Adipocyte (in vitro differentiated cells): ENCODE measurements around the gene ZNF500.
"Not testable (repeated sequence)": the region's sequence is repeated elsewhere in the genome, so short reads cannot be mapped to it uniquely, and the experiment has no call there.

ENCODE experiments used
- DNase-seq: peaks from one replicate; pipeline ENCODE4 v3.0.0-alpha.2; 2015; ENCODE audit warnings: low read depth
- H3K27me3 ChIP-seq: replicated peaks from 2 replicates; pipeline ENCODE4 v1.7.0; 2013; ENCODE audit warnings: mild to moderate bottlenecking, low read length, moderate library complexity; ENCODE audit not compliant: control insufficient read depth, insufficient read depth
- H3K36me3 ChIP-seq: 2 replicates; pipeline ENCODE4 v1.7.0; 2013; ENCODE audit warnings: low read length, mild to moderate bottlenecking, moderate library complexity; ENCODE audit not compliant: control insufficient read depth, insufficient read depth, severe bottlenecking
- H3K4me1 ChIP-seq: 2 replicates; pipeline ENCODE4 v1.7.0; 2013; ENCODE audit warnings: mild to moderate bottlenecking, low read length, moderate library complexity; ENCODE audit not compliant: control insufficient read depth, insufficient read depth
- H3K4me3 ChIP-seq: 2 replicates; pipeline ENCODE4 v1.7.0; 2013; ENCODE audit warnings: mild to moderate bottlenecking, low read length, moderate library complexity
- H3K9ac ChIP-seq: 2 replicates; pipeline ENCODE4 v1.7.0; 2013; ENCODE audit warnings: mild to moderate bottlenecking, low read length, moderate library complexity
- H3K9me3 ChIP-seq: 2 replicates; pipeline ENCODE4 v1.7.0; 2013; ENCODE audit warnings: mild to moderate bottlenecking, low read length, moderate library complexity; ENCODE audit not compliant: control insufficient read depth

Gene ZNF500

DNA sequence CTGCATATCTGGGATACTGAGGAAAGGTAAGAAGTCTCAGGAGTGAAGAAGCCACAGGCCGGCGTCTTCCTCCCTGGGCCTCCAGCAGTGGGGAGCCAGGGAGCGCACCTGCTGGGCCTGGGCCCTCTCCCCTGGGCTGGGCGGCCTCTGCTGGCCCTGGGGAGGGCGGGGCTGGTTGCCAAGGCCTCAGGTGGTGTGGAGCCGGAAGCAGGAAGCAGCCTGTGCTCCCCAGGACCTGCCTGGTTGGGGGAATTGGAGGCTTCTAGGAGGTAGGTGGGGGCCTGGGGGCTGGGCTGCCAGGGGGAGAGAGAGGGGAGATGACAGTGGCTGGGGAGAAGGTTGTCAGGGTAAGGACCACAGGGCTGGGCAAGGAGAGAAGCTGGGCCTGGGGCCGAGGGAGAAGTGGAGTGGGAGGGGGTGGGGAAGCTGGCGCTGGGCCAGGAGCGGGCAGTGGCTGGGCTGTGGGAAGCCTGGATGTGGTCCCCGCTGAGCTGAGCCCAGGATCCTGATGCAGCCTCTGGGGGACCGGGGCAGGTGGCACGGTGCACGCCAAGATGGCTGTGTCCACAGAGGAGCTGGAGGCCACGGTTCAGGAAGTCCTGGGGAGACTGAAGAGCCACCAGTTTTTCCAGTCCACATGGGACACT lies 28.3 kb upstream of the ZNF500 start, which contains the start of gene SMIM22:
Gene SMIM22 (plus strand): TSS at position 189 of the 647 bp plus-strand sequence. CDS start 366 bp downstream, at position 555.
- no peaks in the 10 kb centered on the region for H3K36me3 ChIP-seq
- DNase-seq = no peak
- H3K9ac ChIP-seq = no peak within 1 kb of the TSS
- H3K4me1 ChIP-seq = no peaks in the 10 kb centered on the region
- no peaks in the 10 kb centered on the region for H3K9me3 ChIP-seq
- peaks cover 9% of the 10 kb centered on the region for H3K27me3 ChIP-seq
- H3K4me3 ChIP-seq = no peak within 1 kb of the TSS

- Histone ChIP-seq H3K4me1 (no peaks in the 10 kb centered on the region), H3K9ac (no peak overlapping the region), H3K36me3 (no peaks in the 10 kb centered on the region), H3K4me3 (no peak overlapping the region), H3K27me3 (peaks cover 22% of the 10 kb centered on the region), H3K9me3 (no peaks in the 10 kb centered on the region)
- DNase-seq = no peak
Measured at GRCh38 chr16:4792951-4793513, 26.1 kb upstream of the ZNF500 start.

DNA sequence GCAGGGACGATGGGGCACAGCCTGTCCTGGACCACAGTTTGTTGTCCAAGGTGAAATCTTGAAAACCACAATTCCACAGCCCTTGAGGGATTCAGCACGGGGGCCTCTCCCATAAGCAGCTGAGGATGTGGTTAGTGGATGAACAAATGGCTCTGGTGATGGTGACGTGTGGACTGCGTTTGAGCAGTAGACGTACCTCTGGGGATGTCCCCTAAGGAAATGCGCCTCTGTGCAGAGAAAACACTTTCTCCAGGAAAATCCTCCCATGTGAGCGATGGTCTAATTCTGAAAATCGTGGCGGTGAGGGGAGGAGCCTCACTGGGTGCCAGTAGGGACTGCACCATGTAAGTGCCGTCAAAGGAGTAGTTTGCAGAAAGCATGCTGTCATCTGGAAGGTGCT lies 23.9 kb upstream of the ZNF500 start:
- no peaks in the 10 kb centered on the region for H3K36me3 ChIP-seq
- H3K9me3 ChIP-seq = no peaks in the 10 kb centered on the region
- H3K4me1 ChIP-seq = no peaks in the 10 kb centered on the region
- no peak overlapping the region for H3K9ac ChIP-seq
- H3K27me3 ChIP-seq = peaks cover 22% of the 10 kb centered on the region
- no peak overlapping the region for H3K4me3 ChIP-seq
- DNase-seq = no peak

DNA sequence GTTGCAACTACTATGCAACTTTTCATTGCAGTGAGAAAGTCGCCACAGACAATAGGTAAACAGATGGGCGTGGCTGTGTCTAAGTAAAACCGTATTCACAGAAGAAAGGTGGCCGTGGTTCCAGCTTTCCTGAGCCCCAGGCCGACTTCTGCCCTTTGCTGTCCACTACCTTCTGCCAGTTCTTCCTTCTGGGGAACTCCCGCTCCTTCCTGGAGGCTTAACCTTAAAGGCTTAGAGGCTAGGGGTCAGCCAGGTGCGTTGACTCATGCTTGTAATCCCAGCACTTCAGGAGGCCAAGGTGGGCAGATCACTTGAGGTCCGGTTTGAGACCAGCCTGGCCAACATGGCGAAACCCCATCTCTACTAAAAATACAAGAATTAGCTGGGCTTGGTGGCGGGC lies 23.3 kb upstream of the ZNF500 start:
- DNase-seq = no peak
- no peaks in the 10 kb centered on the region for H3K36me3 ChIP-seq
- H3K4me3 ChIP-seq = no peak overlapping the region
- no peaks in the 10 kb centered on the region for H3K9me3 ChIP-seq
- no peak overlapping the region for H3K9ac ChIP-seq
- peaks cover 22% of the 10 kb centered on the region for H3K27me3 ChIP-seq
- no peaks in the 10 kb centered on the region for H3K4me1 ChIP-seq

DNA sequence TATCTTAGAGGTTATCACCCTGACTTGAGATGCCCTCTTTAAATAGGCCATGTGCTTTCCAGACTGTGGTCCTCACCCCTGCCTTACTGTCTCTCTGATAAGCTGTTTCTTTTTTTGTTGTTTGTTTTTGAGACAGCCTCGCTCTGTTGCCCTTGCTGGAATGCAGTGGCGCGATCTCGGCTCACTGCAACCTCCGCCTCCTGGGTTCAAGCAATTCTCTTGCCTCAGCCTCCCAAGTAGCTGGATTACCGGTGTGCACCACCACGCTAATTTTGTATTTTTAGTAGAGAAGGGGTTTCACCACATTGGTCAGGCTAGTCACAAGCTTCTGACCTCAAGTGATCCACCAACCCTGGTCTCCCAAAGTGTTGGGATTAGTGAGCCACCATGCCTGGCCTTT lies 21.9 kb upstream of the ZNF500 start:
- no peaks in the 10 kb centered on the region for H3K36me3 ChIP-seq
- no peak for DNase-seq

DNA sequence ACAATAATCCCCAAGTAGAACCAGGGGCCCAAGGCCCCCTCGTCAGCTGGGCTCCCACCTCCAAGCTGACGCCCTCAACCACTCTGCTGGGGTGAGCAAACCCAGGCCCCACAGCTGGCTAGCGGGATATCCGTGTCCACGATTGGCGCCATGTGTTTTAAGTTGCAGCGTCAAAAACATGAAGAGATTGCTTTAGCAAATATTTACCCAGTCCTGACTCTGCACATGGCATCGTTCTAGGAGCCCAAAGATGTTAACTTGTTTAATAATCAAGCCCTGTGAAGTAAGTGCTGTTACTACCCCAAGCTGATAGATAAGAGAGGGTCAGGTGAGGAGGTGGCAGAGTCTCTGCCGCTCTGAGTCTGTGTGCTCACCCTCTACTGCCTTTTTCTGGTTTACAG lies 21.5 kb upstream of the ZNF500 start:
- peaks cover 22% of the 10 kb centered on the region for H3K27me3 ChIP-seq
- DNase-seq = no peak
- H3K4me3 ChIP-seq = no peak overlapping the region
- H3K9me3 ChIP-seq = no peaks in the 10 kb centered on the region
- H3K4me1 ChIP-seq = no peaks in the 10 kb centered on the region
- no peak overlapping the region for H3K9ac ChIP-seq
- no peaks in the 10 kb centered on the region for H3K36me3 ChIP-seq

More for the DNA sequence above, 21.9 kb upstream of the ZNF500 start:
- Histone ChIP-seq H3K27me3 (peaks cover 22% of the 10 kb centered on the region), H3K9me3 (no peaks in the 10 kb centered on the region), H3K9ac (no peak overlapping the region), H3K4me3 (no peak overlapping the region), H3K4me1 (no peaks in the 10 kb centered on the region)

DNA sequence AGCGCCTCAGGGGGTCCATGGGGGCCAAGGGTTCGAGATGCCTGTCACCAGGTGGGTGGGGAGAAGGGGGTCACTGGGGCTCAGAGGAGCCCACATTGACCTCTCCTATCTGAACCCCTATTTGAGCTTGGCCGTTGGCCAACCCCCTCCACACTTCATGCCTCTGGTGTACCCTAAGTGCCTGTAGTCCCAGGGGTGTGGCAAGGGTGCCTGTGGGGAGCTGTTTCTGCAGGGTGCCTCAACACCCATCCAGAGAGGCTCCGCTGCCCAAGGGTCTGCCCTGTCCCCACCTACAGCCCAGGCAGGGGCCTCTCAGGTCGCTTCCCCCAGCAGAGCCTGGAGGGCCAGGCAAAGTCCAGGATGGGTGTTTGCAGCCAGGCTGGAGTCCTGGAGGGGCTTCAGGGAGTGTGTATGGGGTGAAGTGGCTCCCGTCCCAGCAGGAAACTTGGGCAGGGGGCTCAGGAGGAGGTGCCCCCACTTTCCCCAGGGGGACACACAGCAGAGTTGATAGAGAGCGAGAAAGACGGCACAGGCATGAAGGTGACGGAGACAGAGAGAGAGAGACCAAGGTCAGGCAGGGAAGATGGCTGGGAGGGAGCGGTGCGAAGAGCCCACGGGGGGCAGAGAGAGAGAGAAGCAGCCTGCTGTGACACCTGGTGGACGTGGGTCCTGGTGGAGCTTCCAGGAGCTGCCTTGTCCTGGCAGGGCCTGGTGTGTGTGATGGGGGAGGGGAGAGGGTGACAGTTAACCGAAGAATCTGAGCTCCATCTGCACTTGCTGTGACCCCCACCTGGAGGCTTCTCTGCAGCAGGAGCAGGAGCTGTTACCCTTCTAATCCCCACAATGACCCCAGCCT lies 20.9 kb upstream of the ZNF500 start, which contains the start of gene SEPTIN12:
Gene SEPTIN12 (minus strand): TSS at position 719 of the 856 bp plus-strand sequence. CDS start 700 bp downstream, at position 19.
- Histone ChIP-seq H3K4me1 (no peaks in the 10 kb centered on the region), H3K9ac (no peak within 1 kb of the TSS), H3K9me3 (no peaks in the 10 kb centered on the region), H3K4me3 (no peak within 1 kb of the TSS), H3K36me3 (no peaks in the 10 kb centered on the region), H3K27me3 (peaks cover 22% of the 10 kb centered on the region)
- DNase-seq = no peak

- no peak overlapping the region for H3K9ac ChIP-seq
- H3K27me3 ChIP-seq = peaks cover 22% of the 10 kb centered on the region
- no peaks in the 10 kb centered on the region for H3K9me3 ChIP-seq
- no peak for DNase-seq
- no peaks in the 10 kb centered on the region for H3K4me1 ChIP-seq
- no peak overlapping the region for H3K4me3 ChIP-seq
- no peaks in the 10 kb centered on the region for H3K36me3 ChIP-seq
Measured at GRCh38 chr16:4787068-4787467, 20.1 kb upstream of the ZNF500 start.

GRCh38 chr16:4785758-4786433 lies 18.9 kb upstream of the ZNF500 start:
- no peak for DNase-seq
- Histone ChIP-seq H3K36me3 (no peaks in the 10 kb centered on the region), H3K4me3 (no peak overlapping the region), H3K27me3 (peaks cover 17% of the 10 kb centered on the region), H3K4me1 (no peaks in the 10 kb centered on the region), H3K9me3 (no peaks in the 10 kb centered on the region), H3K9ac (no peak overlapping the region)

- not testable (repeated sequence) for H3K9me3 ChIP-seq, H3K9ac ChIP-seq, H3K4me1 ChIP-seq, H3K4me3 ChIP-seq, H3K36me3 ChIP-seq, DNase-seq, H3K27me3 ChIP-seq
Measured at GRCh38 chr16:4784444-4784987, 17.6 kb upstream of the ZNF500 start.

- Histone ChIP-seq H3K4me1 (no peaks in the 10 kb centered on the region), H3K4me3 (no peak overlapping the region), H3K9ac (no peak overlapping the region), H3K27me3 (peaks cover 4% of the 10 kb centered on the region), H3K36me3 (no peaks in the 10 kb centered on the region), H3K9me3 (no peaks in the 10 kb centered on the region)
- DNase-seq = no peak
Measured at GRCh38 chr16:4783951-4784336, 17.0 kb upstream of the ZNF500 start.
